H1 (cell line): ENCODE data around the gene COL4A2. TPM values are rescaled to one million over a fixed set of nuclear protein-coding genes. Genes with fewer than 3 reads are reported as not detected.

Experiments used
- CTCF ChIA-PET: fragments of 300-600 bp; sonication (Branson Sonifier 250); formaldehyde crosslinking; loops from one replicate; lab custom pipeline; 2021; ENCODE audit not compliant: partially characterized antibody; lab: Charles Lee
- POLR2A ChIA-PET: fragments of 300-600 bp; sonication (Branson Sonifier 250); formaldehyde crosslinking; loops from one replicate; lab custom pipeline; 2021; ENCODE audit warnings: inconsistent platforms; ENCODE audit not compliant: partially characterized antibody; lab: Charles Lee
- DNase-seq, 2 experiments: peaks; one replicate each; pipeline versions ENCODE4 v3.0.0 to v3.0.0-alpha.2; 2010 to 2022; ENCODE audit warnings: low spot score in 2 of 2, low read depth in 1 of 2, mixed read lengths in 1 of 2
- FAIRE-seq: peaks from 2 replicates; lab custom pipeline; 2011; peaks lifted over from hg19 to GRCh38; lab: Jason Lieb, UNC
- H2AFZ ChIP-seq: 2 replicates; pipeline ENCODE4 v1.8.1; 2012; ENCODE audit warnings: low read length, inconsistent platforms
- H2AK5ac ChIP-seq: 2 replicates; pipeline ENCODE4 v1.6.1; 2013; ENCODE audit warnings: low read depth, low read length
- H2BK120ac ChIP-seq: replicated peaks from 2 replicates; pipeline ENCODE3; 2013; ENCODE audit warnings: low read depth, low read length, inconsistent platforms
- H2BK12ac ChIP-seq: 2 replicates; pipeline ENCODE4 v1.6.1; 2013; ENCODE audit warnings: low read depth, low read length
- H2BK15ac ChIP-seq: 2 replicates; pipeline ENCODE4 v1.6.1; 2013; ENCODE audit warnings: low read length
- H2BK20ac ChIP-seq: 2 replicates; pipeline ENCODE4 v1.6.1; 2013; ENCODE audit warnings: low read length
- H2BK5ac ChIP-seq: 2 replicates; pipeline ENCODE4 v1.6.1; 2013; ENCODE audit warnings: low read depth, low read length
- H3K14ac ChIP-seq: 2 replicates; pipeline ENCODE4 v1.6.1; 2013; ENCODE audit warnings: inconsistent platforms; ENCODE audit not compliant: insufficient read length
- H3K18ac ChIP-seq: 2 replicates; pipeline ENCODE4 v1.6.1; 2013; ENCODE audit warnings: low read length; ENCODE audit errors: extremely low read depth
- H3K23ac ChIP-seq: 2 replicates; pipeline ENCODE4 v1.6.1; 2013; ENCODE audit warnings: inconsistent platforms; ENCODE audit not compliant: insufficient read length
- H3K23me2 ChIP-seq: 2 replicates; pipeline ENCODE4 v1.6.1; 2013; ENCODE audit warnings: low read depth, low read length
- H3K27ac ChIP-seq: 2 replicates; pipeline ENCODE4 v1.6.1; 2011; ENCODE audit warnings: low read depth, low read length, inconsistent platforms
- H3K27me3 ChIP-seq, 4 experiments: replicated peaks in 1 of 4; 1 replicate in 1 of 4; 2 replicates in 3 of 4; pipeline versions ENCODE4 v1.6.1 to v1.8.1; 2011 to 2013; ENCODE audit warnings: low read length in 3 of 4, mild to moderate bottlenecking in 3 of 4, inconsistent platforms in 2 of 4, mixed read lengths in 2 of 4, moderate library complexity in 1 of 4; ENCODE audit not compliant: control insufficient read depth in 3 of 4, insufficient read depth in 3 of 4; ENCODE audit errors: extremely low read depth in 1 of 4
- H3K36me3 ChIP-seq, 4 experiments: 2 replicates each; pipeline versions ENCODE4 v1.6.1 to v1.8.1; 2011 to 2013; ENCODE audit warnings: mild to moderate bottlenecking in 4 of 4, low read length in 3 of 4, moderate library complexity in 2 of 4, control low read depth in 1 of 4, inconsistent platforms in 1 of 4; ENCODE audit not compliant: insufficient read depth in 4 of 4, control insufficient read depth in 2 of 4
- H3K4ac ChIP-seq: replicated peaks from 2 replicates; pipeline ENCODE3; 2013; ENCODE audit warnings: low read length, low read depth, mixed read lengths, inconsistent platforms; ENCODE audit not compliant: insufficient read length
- H3K4me1 ChIP-seq, 4 experiments: replicated peaks in 1 of 4; 1 replicate in 1 of 4; 2 replicates in 3 of 4; pipeline versions ENCODE4 v1.6.1 to v1.8.1; 2011 to 2013; ENCODE audit warnings: low read length in 3 of 4, inconsistent platforms in 2 of 4, mixed read lengths in 1 of 4; ENCODE audit not compliant: insufficient read depth in 4 of 4, control insufficient read depth in 3 of 4
- H3K4me2 ChIP-seq, 2 experiments: 2 replicates each; pipeline versions ENCODE4 v1.6.1 to v1.8.1; 2011 to 2013; ENCODE audit warnings: low read depth in 2 of 2, low read length in 2 of 2, control low read depth in 1 of 2, inconsistent platforms in 1 of 2, mild to moderate bottlenecking in 1 of 2; ENCODE audit not compliant: insufficient read depth in 1 of 2
- H3K4me3 ChIP-seq, 4 experiments: fragments of 200-600, 300-600 bp in 1 of 4; sonication (generic), shearing (Covaris generic), sonication (Bioruptor Twin) in 1 of 4; 2 replicates each; pipeline versions ENCODE4 v1.5.1 to v1.8.1; 2011 to 2016; ENCODE audit warnings: low read length in 4 of 4, low read depth in 3 of 4, control low read depth in 2 of 4, inconsistent platforms in 2 of 4, mild to moderate bottlenecking in 2 of 4, mixed read lengths in 1 of 4, moderate library complexity in 1 of 4; ENCODE audit not compliant: insufficient read depth in 2 of 4; ENCODE audit errors: extremely low read depth in 1 of 4
- H3K56ac ChIP-seq: replicated peaks from 2 replicates; pipeline ENCODE3; 2013; ENCODE audit warnings: low read depth, mild to moderate bottlenecking, mixed read lengths, low read length, inconsistent platforms; ENCODE audit not compliant: insufficient read length
- H3K79me1 ChIP-seq: 2 replicates; pipeline ENCODE4 v1.6.1; 2013; ENCODE audit warnings: low read depth, low read length, control low read depth
- H3K79me2 ChIP-seq, 2 experiments: 2 replicates each; pipeline versions ENCODE4 v1.6.1 to v1.8.1; 2012 to 2013; ENCODE audit warnings: low read length in 2 of 2, mild to moderate bottlenecking in 2 of 2, inconsistent platforms in 1 of 2; ENCODE audit not compliant: insufficient read depth in 2 of 2, control insufficient read depth in 1 of 2
- H3K9ac ChIP-seq, 4 experiments: replicated peaks in 1 of 4; 1 replicate in 1 of 4; 2 replicates in 3 of 4; pipeline versions ENCODE4 v1.6.1 to v1.8.1; 2011 to 2013; ENCODE audit warnings: low read depth in 3 of 4, low read length in 3 of 4, control low read depth in 2 of 4, mild to moderate bottlenecking in 2 of 4, moderate library complexity in 2 of 4, inconsistent platforms in 1 of 4; ENCODE audit errors: extremely low read depth in 1 of 4
- H3K9me3 ChIP-seq, 2 experiments: 2 replicates each; pipeline versions ENCODE4 v1.6.1 to v1.8.1; 2012 to 2013; ENCODE audit warnings: mild to moderate bottlenecking in 2 of 2, moderate library complexity in 2 of 2, control low read depth in 1 of 2, inconsistent platforms in 1 of 2, low read depth in 1 of 2, low read length in 1 of 2, mixed read lengths in 1 of 2; ENCODE audit not compliant: insufficient read depth in 2 of 2
- H4K20me1 ChIP-seq, 2 experiments: replicated peaks in 1 of 2; 2 replicates each; pipeline versions ENCODE3 to v1.8.1; 2011 to 2013; ENCODE audit warnings: inconsistent platforms in 2 of 2, low read length in 2 of 2, mild to moderate bottlenecking in 1 of 2; ENCODE audit not compliant: insufficient read depth in 2 of 2, control insufficient read depth in 1 of 2
- H4K5ac ChIP-seq: 2 replicates; pipeline ENCODE4 v1.6.1; 2013; ENCODE audit warnings: low read length, low read depth, mixed read lengths, inconsistent platforms; ENCODE audit not compliant: insufficient read length
- H4K8ac ChIP-seq: 2 replicates; pipeline ENCODE4 v1.8.0; 2013; ENCODE audit warnings: mild to moderate bottlenecking, moderate library complexity, low read length, inconsistent platforms; ENCODE audit not compliant: insufficient read depth; ENCODE audit errors: extremely low read depth
- H4K91ac ChIP-seq: replicated peaks from 2 replicates; pipeline ENCODE3; 2013; ENCODE audit warnings: low read length, mixed read lengths, inconsistent platforms; ENCODE audit not compliant: insufficient read length
- CREB1 ChIP-seq: IDR thresholded peaks from 2 replicates; pipeline ENCODE4 v1.6.1; 2012; ENCODE audit warnings: inconsistent platforms
- CTCF ChIP-seq, 3 experiments: IDR thresholded peaks; 1 replicate in 2 of 3; 2 replicates in 1 of 3; pipeline versions ENCODE4 v1.5.1 to v1.6.1; 2011; ENCODE audit warnings: low read length in 3 of 3, mild to moderate bottlenecking in 3 of 3, inconsistent platforms in 2 of 3, low read depth in 1 of 3, moderate library complexity in 1 of 3; ENCODE audit not compliant: insufficient read depth in 1 of 3; ENCODE audit errors: control extremely low read depth in 1 of 3
- KDM1A ChIP-seq: fragments of 200-600, 300-600 bp; sonication (generic); IDR thresholded peaks from 2 replicates; pipeline ENCODE4 v1.7.1; 2016; ENCODE audit warnings: mild to moderate bottlenecking, low read length, borderline replicate concordance
- MAFK ChIP-seq: IDR thresholded peaks from 2 replicates; pipeline ENCODE4 v1.6.1; 2012; ENCODE audit warnings: low read depth, mild to moderate bottlenecking, improper control_type of control experiment, low read length
- RAD21 ChIP-seq, 2 experiments: IDR thresholded peaks in 1 of 2; conservative IDR thresholded peaks in 1 of 2; 2 replicates each; pipeline ENCODE4 v1.6.1; 2011; ENCODE audit warnings: low read depth in 2 of 2, low read length in 2 of 2, improper control_type of control experiment in 1 of 2, inconsistent platforms in 1 of 2, mild to moderate bottlenecking in 1 of 2, moderate library complexity in 1 of 2
- RXRA ChIP-seq: IDR thresholded peaks from 2 replicates; pipeline ENCODE4 v1.6.1; 2011; ENCODE audit warnings: low read depth, mild to moderate bottlenecking, low read length, moderate library complexity; ENCODE audit not compliant: insufficient read depth
- SIN3A ChIP-seq, 2 experiments: IDR thresholded peaks in 1 of 2; conservative IDR thresholded peaks in 1 of 2; 2 replicates each; pipeline ENCODE4 v1.6.1; 2011 to 2012; ENCODE audit warnings: low read length in 2 of 2, improper control_type of control experiment in 1 of 2, low read depth in 1 of 2, mild to moderate bottlenecking in 1 of 2
- SP2 ChIP-seq: IDR thresholded peaks from 2 replicates; pipeline ENCODE4 v1.6.1; 2012; ENCODE audit warnings: mild to moderate bottlenecking, low read length, inconsistent platforms
- TAF1 ChIP-seq: IDR thresholded peaks from 2 replicates; pipeline ENCODE4 v1.6.1; 2011; ENCODE audit warnings: mild to moderate bottlenecking, low read depth, low read length
- WGBS, 2 experiments: shearing (Covaris generic) in 1 of 2; methylation state at CpG; one replicate each; pipeline versions ENCODE4 v1.1.6 to v1.1.7; 2013 to 2015; ENCODE audit warnings: low lambda C conversion rate in 2 of 2, mixed read lengths in 2 of 2, inconsistent platforms in 1 of 2, low coverage in 1 of 2, missing lambda C conversion rate in 1 of 2; ENCODE audit not compliant: insufficient replicate concordance in 2 of 2, insufficient coverage in 1 of 2, insufficient read length in 1 of 2; ENCODE audit errors: extremely low coverage in 1 of 2, missing lambda C conversion rate in 1 of 2; 5-methylcytosine and 5-hydroxymethylcytosine counted together
- polyA plus RNA-seq, 7 experiments: library from polyadenylated mRNA; depleted of rRNA in 3 of 7; stranded (reverse) in 5 of 7; unstranded in 2 of 7; fragments of >200 nt in 5 of 7; fragments of 200-250 nt in 2 of 7; gene quantifications; 1 replicate in 5 of 7; 2 replicates in 1 of 7; 4 replicates in 1 of 7; pipeline versions ENCODE4 v1.2.1 to v1.2.3, GENCODE V29; 2011 to 2013; ENCODE audit warnings: missing spikeins in 2 of 7, mixed read lengths in 2 of 7
- total RNA-seq: library from RNA; stranded (reverse); fragmentation: NEBNext Ultra II Directional; extraction: Animal tissue kit (Norgen Biotek cat#: 25700); gene quantifications from 2 replicates; pipeline ENCODE4 v1.2.1, GENCODE V29; 2021

COL4A2 gene
- total and polyA plus RNA-seq, 2 of the 8 experiments (the other 6 are each of a cell fraction or from before 2014, with no cell fraction given): 80.4 to 87.3 TPM

DNA sequence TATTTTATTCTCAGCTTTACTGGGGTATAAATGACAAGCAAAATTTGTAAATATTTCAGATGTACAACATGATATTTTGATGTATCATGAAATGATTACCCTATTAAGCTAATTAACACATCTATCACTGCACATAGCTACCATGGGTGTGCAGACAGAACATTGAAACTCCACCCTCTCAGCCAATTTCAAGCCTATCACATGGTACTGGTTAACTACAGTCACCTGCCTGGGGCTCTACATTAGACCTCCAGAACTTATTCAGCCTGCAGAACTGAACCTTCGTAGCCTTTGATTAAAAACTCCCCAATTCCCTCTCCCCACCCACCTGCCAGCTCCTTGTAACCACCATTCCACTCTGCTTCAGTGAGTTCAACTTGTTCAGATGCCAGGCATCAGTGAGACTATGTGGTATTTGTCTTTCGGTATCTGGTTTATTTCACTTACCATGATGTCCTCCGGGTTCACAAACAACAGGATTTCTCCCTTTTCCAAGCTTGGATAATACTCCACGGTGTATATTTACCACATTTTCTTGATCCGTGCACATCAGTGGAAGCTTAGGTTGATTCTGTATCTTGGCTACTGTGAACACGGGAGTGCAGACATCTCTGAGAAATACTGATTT is 235.2 kb downstream of the COL4A2 start:
- FAIRE-seq: no peak
- no peaks in the 10 kb centered on the region for H3K23me2 ChIP-seq
- H3K9me3 ChIP-seq: peaks cover 0 to 6% of the 10 kb centered on the region in 2 experiments; a peak in 1 of 4 replicates
- peaks cover 0 to 4% of the 10 kb centered on the region in 2 experiments for H4K20me1 ChIP-seq
- no peak overlapping the region for H3K4me2 ChIP-seq
- WGBS, 2 experiments: 92% methylated on average over 6 of the region's 6 CpGs; no CpG with 5 or more reads in 1 of the 2 experiments
- no peak overlapping the region for H2BK120ac ChIP-seq
- no peak overlapping the region for H2BK5ac ChIP-seq
- no peak overlapping the region for H2AK5ac ChIP-seq
- ChIA-PET CTCF (interaction anchor here (0.7 to 2.3 kb wide), 5 partner anchors 8 to 426 kb away, joined by 3 to 6 read pairs (median 3); no protein-coding TSS in a partner anchor), POLR2A (interaction anchor here (1.4 kb wide), 1 partner anchor 11 kb away, joined by 3 read pairs; no protein-coding TSS in a partner anchor)
- no peak overlapping the region for H4K8ac ChIP-seq
- no peak overlapping the region for H3K9ac ChIP-seq
- no peak overlapping the region for H3K56ac ChIP-seq
- no peaks in the 10 kb centered on the region for H3K27me3 ChIP-seq
- no peak overlapping the region for H3K23ac ChIP-seq
- H3K14ac ChIP-seq: no peak overlapping the region
- H2AFZ ChIP-seq: no peak overlapping the region
- H4K91ac ChIP-seq: no peak overlapping the region
- no peak overlapping the region for H3K27ac ChIP-seq
- DNase-seq: no peak
- no peak overlapping the region for H4K5ac ChIP-seq
- peaks cover 0 to 4% (median 0%) of the 10 kb centered on the region in 4 experiments; a peak in 1 of 8 replicates for H3K36me3 ChIP-seq
- TF ChIP-seq SIN3A (conservative IDR thresholded peaks at IDR 0.05 in 1 of 2, IDR thresholded peaks at IDR 0.05 in 1 of 2; ENCODE audit: low read depth in 1 of 2, low read length in 2 of 2) (no peak), RAD21 (IDR thresholded peaks at IDR 0.05 in 1 of 2, conservative IDR thresholded peaks at IDR 0.05 in 1 of 2; ENCODE audit: low read depth in 2 of 2, low read length in 2 of 2) (no peak), TAF1 (no peak), SP2 (no peak), CREB1 (no peak), MAFK (no peak), KDM1A (no peak), RXRA (no peak), CTCF (IDR thresholded peaks at IDR 0.05; ENCODE audit: control extremely low read depth in 1 of 3, insufficient read depth in 1 of 3, low read depth in 1 of 3, low read length in 3 of 3) (no peak)
- H3K79me2 ChIP-seq: peaks cover 0 to 17% of the 10 kb centered on the region in 2 experiments; a peak in 2 of 4 replicates
- no peak overlapping the region for H3K18ac ChIP-seq
- no peak overlapping the region for H3K4me3 ChIP-seq
- peaks cover 0 to 4% (median 0%) of the 10 kb centered on the region in 4 experiments; a peak in 1 of 7 replicates for H3K4me1 ChIP-seq
- no peak overlapping the region for H2BK12ac ChIP-seq
- peaks cover 11% of the 10 kb centered on the region for H3K79me1 ChIP-seq
- H2BK15ac ChIP-seq: no peak overlapping the region
- H3K4ac ChIP-seq: no peak overlapping the region
- H2BK20ac ChIP-seq: no peak overlapping the region
